Fibroblast of skin of right quadriceps (primary cell): ENCODE measurements around the gene SPTLC3.

Experiments used
- DNase-seq: peaks from one replicate; pipeline ENCODE4 v3.0.0-alpha.2; 2013

The SPTLC3 gene

DNA sequence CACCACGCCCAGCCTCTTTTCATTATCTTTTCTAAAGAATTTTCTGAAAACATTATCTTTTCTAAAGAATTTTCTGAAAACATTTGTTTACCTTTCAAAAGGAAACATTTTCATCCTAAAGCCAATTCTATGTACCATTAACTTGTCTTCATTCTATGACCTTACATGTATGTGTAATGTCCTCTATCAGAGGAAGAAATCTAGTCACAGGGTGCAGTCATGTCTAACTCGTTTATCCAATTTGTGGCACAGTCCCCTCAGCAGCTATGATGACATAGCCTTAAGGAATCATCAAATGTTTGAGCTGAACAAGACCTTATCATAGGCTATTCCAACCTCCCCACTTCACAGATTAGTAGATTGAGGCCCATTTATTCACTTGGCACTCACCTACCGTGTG, 21.5 kb upstream of the SPTLC3 start:
- no peak for DNase-seq

- no peak for DNase-seq
These were observed 19.1 kb upstream of the SPTLC3 start for GRCh38 chr20:12989586-12990115.

GRCh38 chr20:12997128-12997655, 11.6 kb upstream of the SPTLC3 start:
- no peak for DNase-seq

DNA sequence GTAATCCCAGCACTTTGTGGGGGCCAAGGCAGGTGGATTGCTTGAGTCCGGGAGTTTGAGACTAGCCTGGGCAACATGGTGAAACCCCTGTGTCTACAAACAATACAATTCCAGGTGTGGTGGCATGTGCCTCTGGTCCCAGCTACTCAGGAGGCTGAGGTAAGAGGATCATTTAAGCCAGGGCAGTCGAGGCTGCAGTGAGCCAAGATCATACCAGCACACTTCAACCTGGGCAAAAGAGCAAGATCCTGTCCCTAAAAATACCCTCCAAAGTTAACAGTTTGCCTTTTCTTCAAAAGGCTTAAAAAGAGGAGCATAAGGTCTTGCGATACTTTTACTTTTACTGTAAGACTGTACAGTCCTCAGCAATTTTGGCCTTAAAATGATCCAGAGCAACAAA, 10.7 kb upstream of the SPTLC3 start:
- DNase-seq = no peak

GRCh38 chr20:12999201-12999600, 9.6 kb upstream of the SPTLC3 start:
- DNase-seq = no peak

- no peak for DNase-seq
These were observed 6.5 kb upstream of the SPTLC3 start for GRCh38 chr20:13002251-13002650.

DNA sequence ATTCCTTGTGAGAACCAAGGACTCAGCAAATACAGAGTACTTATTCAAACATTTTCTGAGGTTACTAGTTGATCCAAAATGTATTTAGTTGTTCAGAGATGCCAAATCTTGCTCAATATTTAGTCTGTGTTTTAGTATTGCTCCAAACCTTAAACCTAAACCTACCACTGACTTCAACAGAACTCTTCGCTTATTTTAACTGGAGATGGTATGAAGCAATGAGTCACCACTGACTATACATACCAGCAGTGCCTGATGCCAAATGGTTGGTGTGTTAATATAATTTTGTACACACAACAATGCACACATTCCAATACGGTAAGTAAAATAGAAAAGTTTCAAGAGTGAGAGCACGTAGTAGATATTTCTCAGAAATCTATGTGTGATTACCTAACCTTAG, 1.9 kb upstream of the SPTLC3 start:
- DNase-seq = peak; percentile 82

DNA sequence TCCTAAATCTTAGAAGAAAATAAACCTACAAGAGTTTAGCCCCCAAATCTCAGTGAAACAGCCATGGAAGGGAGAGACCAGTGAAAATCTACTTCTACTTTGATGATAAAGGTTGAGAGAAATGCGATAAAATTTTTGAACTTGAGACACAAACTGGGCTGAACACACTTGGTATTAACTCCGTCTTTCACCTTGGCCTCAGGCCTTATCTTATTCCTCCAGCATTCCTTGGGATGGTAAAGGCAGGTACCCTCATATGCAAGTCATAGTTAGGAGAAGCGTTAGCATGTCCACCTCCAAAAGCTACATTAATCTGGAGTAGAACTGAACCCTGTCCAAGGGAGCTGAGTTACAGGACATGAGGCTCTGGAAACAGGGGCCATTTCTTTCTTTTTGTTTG, 1.2 kb upstream of the SPTLC3 start:
- no peak for DNase-seq

- peak; percentile 92 for DNase-seq
These were observed 1.1 kb downstream of the SPTLC3 start for GRCh38 chr20:13009682-13010406.

DNA sequence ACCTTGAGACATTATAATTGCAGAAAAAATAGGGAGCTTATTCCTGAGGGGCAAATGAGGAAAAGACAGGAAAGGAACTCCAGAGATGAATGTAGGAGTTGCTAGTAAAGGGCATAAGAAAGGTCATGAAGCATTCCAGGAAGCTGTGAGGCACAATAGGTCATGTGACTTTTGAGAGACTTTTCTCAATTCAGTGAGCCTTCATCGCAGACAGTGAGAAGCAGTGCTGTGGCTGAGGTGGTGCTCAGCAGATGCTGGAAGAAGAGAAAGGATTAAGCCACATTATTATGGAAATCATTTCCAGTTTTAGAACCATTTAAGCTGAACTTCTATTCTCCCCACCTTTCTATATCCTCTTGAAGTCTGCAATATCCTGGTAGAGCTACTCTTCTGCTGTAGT, 4.1 kb downstream of the SPTLC3 start:
- no peak for DNase-seq

DNA sequence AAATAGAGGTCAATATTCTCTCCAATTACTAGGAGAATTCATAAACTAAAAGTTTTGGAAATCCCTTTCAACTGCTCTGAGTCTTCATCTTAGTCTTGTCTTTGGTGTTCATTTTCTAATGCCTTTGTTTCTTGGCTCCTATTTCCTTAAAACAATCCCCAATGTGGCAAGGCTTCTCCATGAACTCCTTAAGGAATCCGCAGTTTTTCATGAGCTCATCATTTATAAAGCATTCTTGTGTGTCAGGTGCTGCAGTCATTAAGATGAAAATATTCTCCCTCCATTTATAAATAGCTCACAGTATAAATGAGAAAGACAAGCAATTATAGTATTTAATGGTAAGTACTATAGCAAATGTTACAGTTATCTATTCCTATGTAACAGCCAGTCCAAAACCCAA, 4.6 kb downstream of the SPTLC3 start:
- no peak for DNase-seq

DNA sequence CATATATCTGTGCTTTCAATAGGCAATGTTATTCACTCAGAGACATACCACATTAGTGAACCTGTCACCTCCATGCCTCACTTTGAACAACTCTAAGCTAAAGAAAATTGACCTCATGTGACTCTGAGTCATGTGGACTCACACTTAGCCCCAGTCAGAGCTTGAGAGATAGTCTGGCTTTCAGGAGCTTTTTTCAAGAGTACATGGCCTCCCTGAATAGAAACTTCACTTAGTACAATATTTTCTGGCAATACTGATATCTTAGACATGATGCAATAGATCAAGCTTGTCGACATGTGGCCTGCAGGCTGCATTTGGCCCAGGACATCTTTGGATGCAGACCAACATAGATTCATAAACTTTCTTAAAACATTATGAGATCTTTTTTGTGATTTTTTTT, 8.5 kb downstream of the SPTLC3 start:
- DNase-seq = no peak

DNA sequence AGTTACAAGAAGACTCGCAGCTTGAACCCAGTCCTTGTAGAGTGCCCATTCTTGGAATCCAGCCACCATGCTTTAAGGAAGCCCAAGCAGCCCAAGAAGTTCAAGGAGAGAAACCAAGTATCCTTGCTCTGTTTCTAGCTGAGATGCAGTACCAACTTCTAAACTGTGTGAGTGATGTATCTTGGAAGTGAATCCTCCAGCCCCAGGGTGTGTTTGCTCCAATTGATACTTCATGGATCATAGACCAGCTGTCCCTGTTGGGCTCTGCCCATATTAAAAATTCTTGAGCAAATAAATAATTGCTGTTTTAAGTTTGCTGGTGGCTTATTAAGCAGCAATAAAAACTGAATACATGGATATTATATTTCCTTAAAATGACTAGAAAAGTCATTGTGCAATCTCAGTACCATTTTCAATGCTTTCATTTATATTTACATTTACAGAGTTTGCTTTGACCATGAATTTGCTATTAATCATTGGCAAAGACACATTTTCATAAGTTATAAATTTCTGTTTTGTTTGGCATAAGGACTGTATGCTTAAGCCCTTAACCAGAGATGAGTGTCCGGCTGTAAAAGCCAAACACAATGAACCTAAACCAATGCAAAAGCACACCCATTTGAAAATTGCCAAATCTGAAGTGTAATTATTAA, 9.2 kb downstream of the SPTLC3 start:
- DNase-seq = no peak

GRCh38 chr20:13021205-13021970, 12.6 kb downstream of the SPTLC3 start:
- no peak for DNase-seq

- DNase-seq = peak; percentile 81
These were observed 13.8 kb downstream of the SPTLC3 start for GRCh38 chr20:13022401-13023155.

DNA sequence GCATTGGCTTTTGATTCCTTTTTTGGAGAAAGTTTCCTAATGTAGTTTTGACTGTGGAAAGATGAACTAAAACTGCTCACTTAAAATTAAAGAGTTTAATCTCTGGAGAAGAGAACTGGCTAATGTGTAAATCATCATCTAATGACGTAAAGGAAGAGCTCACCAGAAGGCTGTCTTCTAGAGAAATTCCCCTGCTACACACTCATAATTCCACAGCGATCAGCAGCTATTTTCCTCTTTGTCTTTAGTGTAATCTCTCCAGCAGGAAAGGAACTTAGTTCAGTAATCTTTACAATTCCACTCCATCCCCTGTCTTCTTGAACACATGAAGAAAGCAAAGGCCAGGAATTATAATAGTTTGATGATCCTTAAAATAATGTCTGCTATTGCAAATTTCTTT, 15.8 kb downstream of the SPTLC3 start:
- peak; percentile 46 for DNase-seq

GRCh38 chr20:13025181-13025580, 16.4 kb downstream of the SPTLC3 start:
- DNase-seq = no peak

- DNase-seq = peak; percentile 52
These were observed 19.2 kb downstream of the SPTLC3 start for GRCh38 chr20:13028001-13028400.

GRCh38 chr20:13028673-13029072, 19.9 kb downstream of the SPTLC3 start:
- no peak for DNase-seq

GRCh38 chr20:13029687-13030375, 21.1 kb downstream of the SPTLC3 start:
- peak; percentile 95 for DNase-seq

GRCh38 chr20:13031751-13032150, 23.0 kb downstream of the SPTLC3 start:
- no peak for DNase-seq

DNA sequence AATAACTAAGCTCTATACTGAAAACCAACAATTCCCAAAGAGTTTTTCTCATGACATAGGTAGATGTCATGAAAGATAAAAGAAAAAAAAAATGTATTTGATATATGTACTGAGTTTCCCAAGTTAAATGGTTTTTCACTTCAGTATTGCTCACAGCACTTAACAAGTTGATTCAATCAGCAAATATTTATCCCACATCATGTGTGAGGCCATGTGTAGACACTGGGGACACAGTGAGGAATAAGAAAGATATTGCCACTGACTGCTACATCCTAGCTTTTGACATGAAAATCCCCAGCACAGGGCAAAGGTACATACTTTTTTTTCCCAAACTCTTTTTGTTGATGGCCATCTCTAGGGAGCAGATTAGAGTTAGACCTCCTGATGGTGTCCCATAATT, 25.3 kb downstream of the SPTLC3 start:
- DNase-seq = no peak
